ENCODE measurements around the gene DNAH17. TPM values are rescaled to one million over a fixed set of nuclear protein-coding genes. Genes with fewer than 3 reads are reported as not detected.
A peak's percentile ranks its signal among the peaks of the same experiment; 100 is the strongest.

Gene DNAH17
- total RNA-seq, 3 donors from 2014 or later (not counting 1 experiment from before 2014, with no cell fraction given) = 0.16 to 0.25 (median 0.24) TPM

- TF ChIP-seq CTCF (IDR thresholded peaks at IDR 0.05) = no peak
- Mint-ChIP-seq H3K27ac (no peak overlapping the region), H3K4me1 (peaks cover 0 to 4% of the 10 kb centered on the region in 2 donors), H3K36me3 (no peaks in the 10 kb centered on the region), H3K9me3 (no peaks in the 10 kb centered on the region), H3K27me3 (ENCODE audit: low read depth in 2 of 2) (no peaks in the 10 kb centered on the region), H3K4me3 (no peak overlapping the region)
- Histone ChIP-seq H3K4me3 (ENCODE audit: low read length) (no peak overlapping the region), H3K9me3 (ENCODE audit: control insufficient read depth, insufficient read depth, low read length) (no peaks in the 10 kb centered on the region), H3K36me3 (ENCODE audit: control insufficient read depth, insufficient read depth, low read length) (peaks cover 70% of the 10 kb centered on the region), H3K27ac (ENCODE audit: low read length) (no peak overlapping the region), H3K4me1 (ENCODE audit: control insufficient read depth, insufficient read depth, low read length) (no peaks in the 10 kb centered on the region), H3K27me3 (ENCODE audit: control insufficient read depth, insufficient read depth, low read length) (no peaks in the 10 kb centered on the region)
- 95% methylated on average over 19 of the region's 20 CpGs for WGBS (ENCODE audit: insufficient coverage)
- DNase-seq (no peak), ATAC-seq (no peak)
- intact Hi-C loops (cut with micrococcal nuclease) = loop anchor here (1.0 kb wide), 2 partner anchors 63 to 134 kb away; partner anchors contain the start of gene SOCS3
Measured at GRCh38 chr17:78422872-78423588, 154.2 kb downstream of the DNAH17 start.

- Histone ChIP-seq H3K27me3 (ENCODE audit: control insufficient read depth, insufficient read depth, low read length) (no peaks in the 10 kb centered on the region), H3K36me3 (ENCODE audit: control insufficient read depth, insufficient read depth, low read length) (peaks cover 70% of the 10 kb centered on the region), H3K27ac (ENCODE audit: low read length) (no peak overlapping the region), H3K9me3 (ENCODE audit: control insufficient read depth, insufficient read depth, low read length) (no peaks in the 10 kb centered on the region), H3K4me1 (ENCODE audit: control insufficient read depth, insufficient read depth, low read length) (peaks cover 5% of the 10 kb centered on the region), H3K4me3 (ENCODE audit: low read length) (no peak overlapping the region)
- no peaks in the 10 kb centered on the region for H3K36me3 Mint-ChIP-seq
- ATAC-seq = no peak
- H3K4me1 Mint-ChIP-seq = peaks cover 4 to 10% of the 10 kb centered on the region in 2 donors
- intact Hi-C loops (cut with micrococcal nuclease) = loop anchor here (1.0 kb wide), 2 partner anchors 62 to 133 kb away; partner anchors contain the start of gene SOCS3
- no peak overlapping the region for H3K27ac Mint-ChIP-seq
- H3K4me3 Mint-ChIP-seq = no peak overlapping the region
- DNase-seq = no peak
- no peaks in the 10 kb centered on the region for H3K27me3 Mint-ChIP-seq (ENCODE audit: low read depth in 2 of 2)
- H3K9me3 Mint-ChIP-seq = no peaks in the 10 kb centered on the region
- WGBS (ENCODE audit: insufficient coverage) = 86% methylated on average over 5 of the region's 8 CpGs
- TF ChIP-seq CTCF (IDR thresholded peaks at IDR 0.05) = peak; percentile 45
Measured at GRCh38 chr17:78422267-78422605, 155.0 kb downstream of the DNAH17 start.

- H3K36me3 Mint-ChIP-seq = no peaks in the 10 kb centered on the region
- Histone ChIP-seq H3K9me3 (ENCODE audit: control insufficient read depth, insufficient read depth, low read length) (no peaks in the 10 kb centered on the region), H3K27me3 (ENCODE audit: control insufficient read depth, insufficient read depth, low read length) (no peaks in the 10 kb centered on the region), H3K4me1 (ENCODE audit: control insufficient read depth, insufficient read depth, low read length) (peaks cover 10% of the 10 kb centered on the region), H3K4me3 (ENCODE audit: low read length) (no peak overlapping the region), H3K27ac (ENCODE audit: low read length) (no peak overlapping the region), H3K36me3 (ENCODE audit: control insufficient read depth, insufficient read depth, low read length) (peaks cover 67% of the 10 kb centered on the region)
- peak; percentile 89 to 97 (median 96) for ATAC-seq
- H3K27me3 Mint-ChIP-seq (ENCODE audit: low read depth in 2 of 2) = no peaks in the 10 kb centered on the region
- no peak overlapping the region for H3K27ac Mint-ChIP-seq
- peak; percentile 96 for TF ChIP-seq CTCF (IDR thresholded peaks at IDR 0.05)
- intact Hi-C loops (cut with micrococcal nuclease) = loop anchor here (1.0 kb wide), 2 partner anchors 61 to 132 kb away; partner anchors contain the start of gene SOCS3
- H3K9me3 Mint-ChIP-seq = no peaks in the 10 kb centered on the region
- peak; percentile 68 to 84 for DNase-seq
- 86% methylated on average over 21 of the region's 24 CpGs for WGBS (ENCODE audit: insufficient coverage)
- no peak overlapping the region for H3K4me3 Mint-ChIP-seq
- peaks cover 10 to 15% of the 10 kb centered on the region in 2 donors for H3K4me1 Mint-ChIP-seq
Measured at GRCh38 chr17:78421534-78422266, 155.5 kb downstream of the DNAH17 start.
